Stimulated activated CD4-positive, alpha-beta T cell treated with anti-CD3 and anti-CD28 coated beads, Interleukin-4, amount 100 ng/mL, for 4 hours (primary cell): ENCODE measurements around the gene SPAG8.

Experiments
- DNase-seq, 2 experiments: peaks; one replicate each; pipeline ENCODE4 v3.0.0-alpha.2; 2020

SPAG8 gene

GRCh38 chr9:35771075-35771433 lies 41.0 kb downstream of the SPAG8 start:
- no peak for DNase-seq

GRCh38 chr9:35769763-35770162 lies 42.3 kb downstream of the SPAG8 start:
- no peak for DNase-seq

- DNase-seq: no peak
Observed at GRCh38 chr9:35767458-35767857, 44.6 kb downstream of the SPAG8 start.

- no peak for DNase-seq
Observed at GRCh38 chr9:35766997-35767396, 45.1 kb downstream of the SPAG8 start.

- DNase-seq: no peak
Observed at GRCh38 chr9:35763803-35764202, 48.3 kb downstream of the SPAG8 start.

- no peak for DNase-seq
Observed at GRCh38 chr9:35763181-35763580, 48.9 kb downstream of the SPAG8 start.

- DNase-seq: no peak
Observed at GRCh38 chr9:35760651-35761050, 51.4 kb downstream of the SPAG8 start.

- no peak for DNase-seq
Observed at GRCh38 chr9:35759795-35760194, 52.3 kb downstream of the SPAG8 start.
